GM18868 (cell line): ENCODE measurements around the gene LOXL4.
"Not testable (repeated sequence)": the region's sequence is repeated elsewhere in the genome, so short reads cannot be mapped to it uniquely, and the experiment has no call there.

Experiments used
- ATAC-seq: cut with Tn5 transposase; IDR thresholded peaks from one replicate; pipeline ENCODE4 v1.9.1; 2021; ENCODE audit warnings: mild to moderate bottlenecking, moderate library complexity; ENCODE audit not compliant: unreplicated experiment

LOXL4 gene

GRCh38 chr10:98248018-98248417 is 20.0 kb downstream of the LOXL4 start:
- ATAC-seq: no peak

GRCh38 chr10:98246911-98247805 is 20.8 kb downstream of the LOXL4 start:
- ATAC-seq: no peak

GRCh38 chr10:98244586-98244985 is 23.4 kb downstream of the LOXL4 start:
- ATAC-seq: no peak

- ATAC-seq: no peak
These were observed 23.9 kb downstream of the LOXL4 start for GRCh38 chr10:98244141-98244540.

GRCh38 chr10:98242823-98243222 is 25.2 kb downstream of the LOXL4 start:
- ATAC-seq: no peak

- ATAC-seq: no peak
These were observed 27.5 kb downstream of the LOXL4 start for GRCh38 chr10:98240524-98240923.

GRCh38 chr10:98238391-98238790 is 29.6 kb downstream of the LOXL4 start:
- no peak for ATAC-seq

- ATAC-seq: no peak
These were observed 31.1 kb downstream of the LOXL4 start for GRCh38 chr10:98236862-98237261.

- ATAC-seq: no peak
These were observed 32.1 kb downstream of the LOXL4 start for GRCh38 chr10:98235846-98236245.

- no peak for ATAC-seq
These were observed 36.6 kb downstream of the LOXL4 start for GRCh38 chr10:98231417-98231816.

- ATAC-seq: not testable (repeated sequence)
These were observed 39.7 kb downstream of the LOXL4 start for GRCh38 chr10:98228266-98228665.

GRCh38 chr10:98227713-98228112 is 40.3 kb downstream of the LOXL4 start:
- not testable (repeated sequence) for ATAC-seq

- no peak for ATAC-seq
These were observed 41.4 kb downstream of the LOXL4 start for GRCh38 chr10:98226508-98227144.

GRCh38 chr10:98224996-98225395 is 43.0 kb downstream of the LOXL4 start:
- no peak for ATAC-seq

GRCh38 chr10:98224509-98224908 is 43.5 kb downstream of the LOXL4 start:
- ATAC-seq: no peak

- no peak for ATAC-seq
These were observed 44.1 kb downstream of the LOXL4 start for GRCh38 chr10:98223874-98224273.

- no peak for ATAC-seq
These were observed 50.2 kb downstream of the LOXL4 start for GRCh38 chr10:98217801-98218200.

- ATAC-seq: no peak
These were observed 52.6 kb downstream of the LOXL4 start for GRCh38 chr10:98215373-98215772.

- no peak for ATAC-seq
These were observed 54.3 kb downstream of the LOXL4 start for GRCh38 chr10:98213740-98214139.

GRCh38 chr10:98212196-98212595 is 55.8 kb downstream of the LOXL4 start:
- ATAC-seq: no peak

GRCh38 chr10:98209441-98209840 is 58.6 kb downstream of the LOXL4 start:
- ATAC-seq: no peak

- ATAC-seq: no peak
These were observed 59.1 kb downstream of the LOXL4 start for GRCh38 chr10:98208925-98209324.
